H1 (cell line): ENCODE measurements around the gene CALM3. TPM values are rescaled to one million over a fixed set of nuclear protein-coding genes. Genes with fewer than 3 reads are reported as not detected.
"Not testable (repeated sequence)": the region's sequence is repeated elsewhere in the genome, so short reads cannot be mapped to it uniquely, and the experiment has no call there.

Experiments used
- CTCF ChIA-PET: fragments of 300-600 bp; sonication (Branson Sonifier 250); formaldehyde crosslinking; loops from one replicate; lab custom pipeline; 2021; ENCODE audit not compliant: partially characterized antibody; lab: Charles Lee
- POLR2A ChIA-PET: fragments of 300-600 bp; sonication (Branson Sonifier 250); formaldehyde crosslinking; loops from one replicate; lab custom pipeline; 2021; ENCODE audit warnings: inconsistent platforms; ENCODE audit not compliant: partially characterized antibody; lab: Charles Lee
- DNase-seq, 2 experiments: peaks; one replicate each; pipeline versions ENCODE4 v3.0.0 to v3.0.0-alpha.2; 2010 to 2022; ENCODE audit warnings: low spot score in 2 of 2, low read depth in 1 of 2, mixed read lengths in 1 of 2
- FAIRE-seq: peaks from 2 replicates; lab custom pipeline; 2011; peaks lifted over from hg19 to GRCh38; lab: Jason Lieb, UNC
- H2AFZ ChIP-seq: 2 replicates; pipeline ENCODE4 v1.8.1; 2012; ENCODE audit warnings: low read length, inconsistent platforms
- H2AK5ac ChIP-seq: 2 replicates; pipeline ENCODE4 v1.6.1; 2013; ENCODE audit warnings: low read depth, low read length
- H2BK120ac ChIP-seq: replicated peaks from 2 replicates; pipeline ENCODE3; 2013; ENCODE audit warnings: low read depth, low read length, inconsistent platforms
- H2BK12ac ChIP-seq: 2 replicates; pipeline ENCODE4 v1.6.1; 2013; ENCODE audit warnings: low read depth, low read length
- H2BK15ac ChIP-seq: 2 replicates; pipeline ENCODE4 v1.6.1; 2013; ENCODE audit warnings: low read length
- H2BK20ac ChIP-seq: 2 replicates; pipeline ENCODE4 v1.6.1; 2013; ENCODE audit warnings: low read length
- H2BK5ac ChIP-seq: 2 replicates; pipeline ENCODE4 v1.6.1; 2013; ENCODE audit warnings: low read depth, low read length
- H3K14ac ChIP-seq: 2 replicates; pipeline ENCODE4 v1.6.1; 2013; ENCODE audit warnings: inconsistent platforms; ENCODE audit not compliant: insufficient read length
- H3K18ac ChIP-seq: 2 replicates; pipeline ENCODE4 v1.6.1; 2013; ENCODE audit warnings: low read length; ENCODE audit errors: extremely low read depth
- H3K23ac ChIP-seq: 2 replicates; pipeline ENCODE4 v1.6.1; 2013; ENCODE audit warnings: inconsistent platforms; ENCODE audit not compliant: insufficient read length
- H3K23me2 ChIP-seq: 2 replicates; pipeline ENCODE4 v1.6.1; 2013; ENCODE audit warnings: low read depth, low read length
- H3K27ac ChIP-seq: 2 replicates; pipeline ENCODE4 v1.6.1; 2011; ENCODE audit warnings: low read depth, low read length, inconsistent platforms
- H3K27me3 ChIP-seq, 4 experiments: replicated peaks in 1 of 4; 1 replicate in 1 of 4; 2 replicates in 3 of 4; pipeline versions ENCODE4 v1.6.1 to v1.8.1; 2011 to 2013; ENCODE audit warnings: low read length in 3 of 4, mild to moderate bottlenecking in 3 of 4, inconsistent platforms in 2 of 4, mixed read lengths in 2 of 4, moderate library complexity in 1 of 4; ENCODE audit not compliant: control insufficient read depth in 3 of 4, insufficient read depth in 3 of 4; ENCODE audit errors: extremely low read depth in 1 of 4
- H3K36me3 ChIP-seq, 4 experiments: 2 replicates each; pipeline versions ENCODE4 v1.6.1 to v1.8.1; 2011 to 2013; ENCODE audit warnings: mild to moderate bottlenecking in 4 of 4, low read length in 3 of 4, moderate library complexity in 2 of 4, control low read depth in 1 of 4, inconsistent platforms in 1 of 4; ENCODE audit not compliant: insufficient read depth in 4 of 4, control insufficient read depth in 2 of 4
- H3K4ac ChIP-seq: replicated peaks from 2 replicates; pipeline ENCODE3; 2013; ENCODE audit warnings: low read length, low read depth, mixed read lengths, inconsistent platforms; ENCODE audit not compliant: insufficient read length
- H3K4me1 ChIP-seq, 4 experiments: replicated peaks in 1 of 4; 1 replicate in 1 of 4; 2 replicates in 3 of 4; pipeline versions ENCODE4 v1.6.1 to v1.8.1; 2011 to 2013; ENCODE audit warnings: low read length in 3 of 4, inconsistent platforms in 2 of 4, mixed read lengths in 1 of 4; ENCODE audit not compliant: insufficient read depth in 4 of 4, control insufficient read depth in 3 of 4
- H3K4me2 ChIP-seq, 2 experiments: 2 replicates each; pipeline versions ENCODE4 v1.6.1 to v1.8.1; 2011 to 2013; ENCODE audit warnings: low read depth in 2 of 2, low read length in 2 of 2, control low read depth in 1 of 2, inconsistent platforms in 1 of 2, mild to moderate bottlenecking in 1 of 2; ENCODE audit not compliant: insufficient read depth in 1 of 2
- H3K4me3 ChIP-seq, 4 experiments: fragments of 200-600, 300-600 bp in 1 of 4; sonication (generic), shearing (Covaris generic), sonication (Bioruptor Twin) in 1 of 4; 2 replicates each; pipeline versions ENCODE4 v1.5.1 to v1.8.1; 2011 to 2016; ENCODE audit warnings: low read length in 4 of 4, low read depth in 3 of 4, control low read depth in 2 of 4, inconsistent platforms in 2 of 4, mild to moderate bottlenecking in 2 of 4, mixed read lengths in 1 of 4, moderate library complexity in 1 of 4; ENCODE audit not compliant: insufficient read depth in 2 of 4; ENCODE audit errors: extremely low read depth in 1 of 4
- H3K56ac ChIP-seq: replicated peaks from 2 replicates; pipeline ENCODE3; 2013; ENCODE audit warnings: low read depth, mild to moderate bottlenecking, mixed read lengths, low read length, inconsistent platforms; ENCODE audit not compliant: insufficient read length
- H3K79me1 ChIP-seq: 2 replicates; pipeline ENCODE4 v1.6.1; 2013; ENCODE audit warnings: low read depth, low read length, control low read depth
- H3K79me2 ChIP-seq, 2 experiments: 2 replicates each; pipeline versions ENCODE4 v1.6.1 to v1.8.1; 2012 to 2013; ENCODE audit warnings: low read length in 2 of 2, mild to moderate bottlenecking in 2 of 2, inconsistent platforms in 1 of 2; ENCODE audit not compliant: insufficient read depth in 2 of 2, control insufficient read depth in 1 of 2
- H3K9ac ChIP-seq, 4 experiments: replicated peaks in 1 of 4; 1 replicate in 1 of 4; 2 replicates in 3 of 4; pipeline versions ENCODE4 v1.6.1 to v1.8.1; 2011 to 2013; ENCODE audit warnings: low read depth in 3 of 4, low read length in 3 of 4, control low read depth in 2 of 4, mild to moderate bottlenecking in 2 of 4, moderate library complexity in 2 of 4, inconsistent platforms in 1 of 4; ENCODE audit errors: extremely low read depth in 1 of 4
- H3K9me3 ChIP-seq, 2 experiments: 2 replicates each; pipeline versions ENCODE4 v1.6.1 to v1.8.1; 2012 to 2013; ENCODE audit warnings: mild to moderate bottlenecking in 2 of 2, moderate library complexity in 2 of 2, control low read depth in 1 of 2, inconsistent platforms in 1 of 2, low read depth in 1 of 2, low read length in 1 of 2, mixed read lengths in 1 of 2; ENCODE audit not compliant: insufficient read depth in 2 of 2
- H4K20me1 ChIP-seq, 2 experiments: replicated peaks in 1 of 2; 2 replicates each; pipeline versions ENCODE3 to v1.8.1; 2011 to 2013; ENCODE audit warnings: inconsistent platforms in 2 of 2, low read length in 2 of 2, mild to moderate bottlenecking in 1 of 2; ENCODE audit not compliant: insufficient read depth in 2 of 2, control insufficient read depth in 1 of 2
- H4K5ac ChIP-seq: 2 replicates; pipeline ENCODE4 v1.6.1; 2013; ENCODE audit warnings: low read length, low read depth, mixed read lengths, inconsistent platforms; ENCODE audit not compliant: insufficient read length
- H4K8ac ChIP-seq: 2 replicates; pipeline ENCODE4 v1.8.0; 2013; ENCODE audit warnings: mild to moderate bottlenecking, moderate library complexity, low read length, inconsistent platforms; ENCODE audit not compliant: insufficient read depth; ENCODE audit errors: extremely low read depth
- H4K91ac ChIP-seq: replicated peaks from 2 replicates; pipeline ENCODE3; 2013; ENCODE audit warnings: low read length, mixed read lengths, inconsistent platforms; ENCODE audit not compliant: insufficient read length
- WGBS, 2 experiments: shearing (Covaris generic) in 1 of 2; methylation state at CpG; one replicate each; pipeline versions ENCODE4 v1.1.6 to v1.1.7; 2013 to 2015; ENCODE audit warnings: low lambda C conversion rate in 2 of 2, mixed read lengths in 2 of 2, inconsistent platforms in 1 of 2, low coverage in 1 of 2, missing lambda C conversion rate in 1 of 2; ENCODE audit not compliant: insufficient replicate concordance in 2 of 2, insufficient coverage in 1 of 2, insufficient read length in 1 of 2; ENCODE audit errors: extremely low coverage in 1 of 2, missing lambda C conversion rate in 1 of 2; 5-methylcytosine and 5-hydroxymethylcytosine counted together
- polyA plus RNA-seq, 7 experiments: library from polyadenylated mRNA; depleted of rRNA in 3 of 7; stranded (reverse) in 5 of 7; unstranded in 2 of 7; fragments of >200 nt in 5 of 7; fragments of 200-250 nt in 2 of 7; gene quantifications; 1 replicate in 5 of 7; 2 replicates in 1 of 7; 4 replicates in 1 of 7; pipeline versions ENCODE4 v1.2.1 to v1.2.3, GENCODE V29; 2011 to 2013; ENCODE audit warnings: missing spikeins in 2 of 7, mixed read lengths in 2 of 7
- total RNA-seq: library from RNA; stranded (reverse); fragmentation: NEBNext Ultra II Directional; extraction: Animal tissue kit (Norgen Biotek cat#: 25700); gene quantifications from 2 replicates; pipeline ENCODE4 v1.2.1, GENCODE V29; 2021

CALM3 gene
- total and polyA plus RNA-seq, 2 of the 8 experiments (the other 6 are each of a cell fraction or from before 2014, with no cell fraction given), result 315 to 326 TPM

DNA sequence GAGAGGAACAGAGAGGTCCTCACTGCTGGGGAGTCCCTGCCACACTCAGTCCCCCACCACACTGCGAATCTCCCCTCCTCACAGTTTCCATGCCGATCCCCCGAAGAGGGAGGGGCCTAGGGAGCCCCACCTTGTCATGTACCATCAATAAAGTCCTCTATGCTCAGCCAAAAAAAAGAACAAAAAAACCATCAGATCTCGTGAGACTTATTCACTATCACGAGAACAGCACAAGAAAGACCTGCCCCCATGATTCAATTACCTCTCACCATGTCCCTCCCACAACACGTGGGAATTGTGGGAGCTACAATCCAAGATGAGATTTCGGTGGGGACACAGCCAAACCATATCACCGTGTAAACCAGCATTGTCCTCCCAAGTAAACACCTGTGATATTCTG lies 41.5 kb upstream of the CALM3 start:
- H2AFZ ChIP-seq, H4K20me1 ChIP-seq, H3K23me2 ChIP-seq, H3K9me3 ChIP-seq, H3K18ac ChIP-seq, H3K4ac ChIP-seq, H2BK20ac ChIP-seq, H2AK5ac ChIP-seq, H3K4me1 ChIP-seq, H3K36me3 ChIP-seq, H2BK5ac ChIP-seq, H3K23ac ChIP-seq, H3K79me1 ChIP-seq, H4K5ac ChIP-seq, H2BK15ac ChIP-seq, H3K79me2 ChIP-seq, DNase-seq, H3K4me3 ChIP-seq, H2BK120ac ChIP-seq, H3K27me3 ChIP-seq, POLR2A ChIA-PET, H2BK12ac ChIP-seq, H3K56ac ChIP-seq, H3K27ac ChIP-seq, H4K8ac ChIP-seq, H3K14ac ChIP-seq, H3K9ac ChIP-seq, H3K4me2 ChIP-seq, FAIRE-seq, H4K91ac ChIP-seq: not testable (repeated sequence)
- 88% methylated on average over 7 of the region's 8 CpGs; no CpG with 5 or more reads in 1 of the 2 experiments for WGBS, 2 experiments
- CTCF ChIA-PET, result interaction anchor here (0.7 to 1.1 kb wide), 3 partner anchors 13 to 164 kb away, joined by 3 read pairs; no protein-coding TSS in a partner anchor
